Stimulated activated naive B cell treated with anti-CD40 and anti-IgM and Interleukin-4, amounts not matched to agents 10 μg/mL and 1 μg/mL and 100 μg/mL, for 72 hours (primary cell): ENCODE results near the gene SOX2.

Source experiments
- ATAC-seq, 2 donors: fragments of 150-1000 bp; cut with Tn5 transposase; replicated peaks; 2 replicates each; pipeline ENCODE4 v1.10.0; 2021; ENCODE audit warnings: moderate library complexity in 1 of 2
- DNase-seq: peaks from one replicate; pipeline ENCODE4 v3.0.0; 2021
- H3K27ac Mint-ChIP-seq: one replicate; pipeline ENCODE4 v1.8.0; 2022; ENCODE audit warnings: mild to moderate bottlenecking, mixed read lengths
- H3K27me3 Mint-ChIP-seq, 2 donors: one replicate each; pipeline ENCODE4 v1.8.0; 2022; ENCODE audit warnings: mixed read lengths in 2 of 2
- H3K36me3 Mint-ChIP-seq, 2 donors: one replicate each; pipeline ENCODE4 v1.8.0; 2022; ENCODE audit warnings: mixed read lengths in 2 of 2, mild to moderate bottlenecking in 1 of 2
- H3K4me1 Mint-ChIP-seq, 2 donors: one replicate each; pipeline ENCODE4 v1.8.0; 2022; ENCODE audit warnings: mixed read lengths in 2 of 2, mild to moderate bottlenecking in 1 of 2
- H3K4me3 Mint-ChIP-seq, 2 donors: one replicate each; pipeline ENCODE4 v1.8.0; 2022; ENCODE audit warnings: mild to moderate bottlenecking in 2 of 2, mixed read lengths in 2 of 2, moderate library complexity in 1 of 2
- H3K9me3 Mint-ChIP-seq, 2 donors: one replicate each; pipeline ENCODE4 v1.8.0; 2022; ENCODE audit warnings: mixed read lengths in 2 of 2, mild to moderate bottlenecking in 1 of 2

Gene SOX2

GRCh38 chr3:181712553-181713279 is 991 bp downstream of the SOX2 start:
- DNase-seq (no peak), ATAC-seq (no peak)
- Mint-ChIP-seq H3K27me3 (peaks cover 33 to 34% of the 10 kb centered on the region in 2 donors), H3K4me1 (peaks cover 4 to 9% of the 10 kb centered on the region in 2 donors), H3K9me3 (peaks cover 4% of the 10 kb centered on the region in 2 donors), H3K36me3 (peaks cover 5 to 6% of the 10 kb centered on the region in 2 donors), H3K4me3 (peak overlapping the region; percentile 18 to 71), H3K27ac (peak overlapping the region; percentile 65)

- ATAC-seq (no peak), DNase-seq (no peak)
- peaks cover 4% of the 10 kb centered on the region in 2 donors for H3K9me3 Mint-ChIP-seq
- peaks cover 30 to 32% of the 10 kb centered on the region in 2 donors for H3K27me3 Mint-ChIP-seq
- peak overlapping the region; percentile 42 for H3K27ac Mint-ChIP-seq
- H3K4me1 Mint-ChIP-seq: peaks cover 4 to 9% of the 10 kb centered on the region in 2 donors
- H3K36me3 Mint-ChIP-seq: peaks cover 5 to 6% of the 10 kb centered on the region in 2 donors
- peak overlapping the region; percentile 18 to 65 for H3K4me3 Mint-ChIP-seq
These were observed 1.5 kb downstream of the SOX2 start for GRCh38 chr3:181713280-181713647.

GRCh38 chr3:181713676-181714612 is 2.2 kb downstream of the SOX2 start:
- H3K27ac Mint-ChIP-seq: no peak overlapping the region
- DNase-seq (no peak), ATAC-seq (no peak)
- H3K27me3 Mint-ChIP-seq: peaks cover 35 to 38% of the 10 kb centered on the region in 2 donors
- no peak overlapping the region for H3K4me3 Mint-ChIP-seq
- H3K9me3 Mint-ChIP-seq: peaks cover 4 to 6% of the 10 kb centered on the region in 2 donors
- peaks cover 4 to 9% of the 10 kb centered on the region in 2 donors for H3K4me1 Mint-ChIP-seq
- peaks cover 5 to 6% of the 10 kb centered on the region in 2 donors for H3K36me3 Mint-ChIP-seq

GRCh38 chr3:181715571-181716340 is 4.0 kb downstream of the SOX2 start:
- ATAC-seq (no peak), DNase-seq (no peak)
- Mint-ChIP-seq H3K4me1 (peaks cover 2 to 3% of the 10 kb centered on the region in 2 donors), H3K36me3 (peaks cover 4 to 5% of the 10 kb centered on the region in 2 donors), H3K27me3 (peaks cover 45 to 46% of the 10 kb centered on the region in 2 donors), H3K27ac (no peak overlapping the region), H3K4me3 (no peak overlapping the region), H3K9me3 (peaks cover 4 to 6% of the 10 kb centered on the region in 2 donors)

- no peak overlapping the region for H3K4me3 Mint-ChIP-seq
- H3K9me3 Mint-ChIP-seq: peaks cover 4 to 6% of the 10 kb centered on the region in 2 donors
These were observed 5.2 kb downstream of the SOX2 start for GRCh38 chr3:181716966-181717365.

GRCh38 chr3:181717549-181718171 is 5.9 kb downstream of the SOX2 start:
- Mint-ChIP-seq H3K4me1 (peaks cover 0 to 3% of the 10 kb centered on the region in 2 donors), H3K36me3 (peaks cover 4 to 5% of the 10 kb centered on the region in 2 donors), H3K27ac (no peak overlapping the region), H3K9me3 (peaks cover 4 to 6% of the 10 kb centered on the region in 2 donors), H3K4me3 (no peak overlapping the region), H3K27me3 (peaks cover 64 to 65% of the 10 kb centered on the region in 2 donors)
- ATAC-seq (no peak), DNase-seq (no peak)

More at GRCh38 chr3:181716966-181717365, 5.2 kb downstream of the SOX2 start:
- DNase-seq: no peak
- ATAC-seq: no peak
- Mint-ChIP-seq H3K27me3 (peaks cover 57 to 58% of the 10 kb centered on the region in 2 donors), H3K27ac (no peak overlapping the region), H3K4me1 (peaks cover 2 to 3% of the 10 kb centered on the region in 2 donors), H3K36me3 (peaks cover 4 to 5% of the 10 kb centered on the region in 2 donors)

GRCh38 chr3:181718369-181718768 is 6.6 kb downstream of the SOX2 start:
- Mint-ChIP-seq H3K27ac (no peak overlapping the region), H3K4me3 (no peak overlapping the region), H3K9me3 (peaks cover 1 to 2% of the 10 kb centered on the region in 2 donors), H3K4me1 (peaks cover under 1 to 3% of the 10 kb centered on the region in 2 donors), H3K36me3 (peaks cover 0 to 2% of the 10 kb centered on the region in 2 donors), H3K27me3 (peaks cover 65 to 72% of the 10 kb centered on the region in 2 donors)
- DNase-seq (no peak), ATAC-seq (no peak)

GRCh38 chr3:181718987-181719911 is 7.5 kb downstream of the SOX2 start:
- Mint-ChIP-seq H3K4me3 (no peak overlapping the region), H3K36me3 (peaks cover 0 to 7% of the 10 kb centered on the region in 2 donors), H3K9me3 (peaks cover 4% of the 10 kb centered on the region in 2 donors), H3K27ac (peak overlapping the region; percentile 37), H3K4me1 (peaks cover 2 to 3% of the 10 kb centered on the region in 2 donors), H3K27me3 (peaks cover 72 to 81% of the 10 kb centered on the region in 2 donors)
- DNase-seq: no peak
- no peak for ATAC-seq

GRCh38 chr3:181719991-181720680 is 8.4 kb downstream of the SOX2 start:
- Mint-ChIP-seq H3K4me1 (peaks cover 2 to 3% of the 10 kb centered on the region in 2 donors), H3K4me3 (no peak overlapping the region), H3K27ac (no peak overlapping the region), H3K36me3 (peaks cover 0 to 9% of the 10 kb centered on the region in 2 donors), H3K27me3 (peaks cover 77 to 86% of the 10 kb centered on the region in 2 donors), H3K9me3 (peaks cover 4 to 6% of the 10 kb centered on the region in 2 donors)
- DNase-seq: no peak
- ATAC-seq: no peak

GRCh38 chr3:181721046-181721875 is 9.5 kb downstream of the SOX2 start:
- Mint-ChIP-seq H3K27me3 (peaks cover 79 to 87% of the 10 kb centered on the region in 2 donors), H3K4me3 (no peak overlapping the region), H3K36me3 (peaks cover 2 to 14% of the 10 kb centered on the region in 2 donors), H3K4me1 (peaks cover 4 to 6% of the 10 kb centered on the region in 2 donors), H3K27ac (peak overlapping the region; percentile 14), H3K9me3 (peaks cover 7 to 9% of the 10 kb centered on the region in 2 donors)
- DNase-seq (no peak), ATAC-seq (no peak)

GRCh38 chr3:181722156-181722555 is 10.4 kb downstream of the SOX2 start:
- Mint-ChIP-seq H3K27me3 (peaks cover 88 to 96% of the 10 kb centered on the region in 2 donors), H3K27ac (no peak overlapping the region), H3K9me3 (peaks cover 7 to 10% of the 10 kb centered on the region in 2 donors), H3K4me3 (no peak overlapping the region), H3K36me3 (peaks cover 2 to 16% of the 10 kb centered on the region in 2 donors), H3K4me1 (peaks cover 5 to 15% of the 10 kb centered on the region in 2 donors)
- DNase-seq (no peak), ATAC-seq (no peak)
